Stimulated activated CD8-positive, alpha-beta memory T cell treated with anti-CD3 and anti-CD28 coated beads, Interleukin-7, amount 100 ng/mL, for 4 hours (primary cell): ENCODE data around the gene MOB3B.

Experiments used
- DNase-seq, 2 donors: peaks; one replicate each; pipeline ENCODE4 v3.0.0-alpha.2; 2020; ENCODE audit warnings: low read depth in 2 of 2

The MOB3B gene

DNA sequence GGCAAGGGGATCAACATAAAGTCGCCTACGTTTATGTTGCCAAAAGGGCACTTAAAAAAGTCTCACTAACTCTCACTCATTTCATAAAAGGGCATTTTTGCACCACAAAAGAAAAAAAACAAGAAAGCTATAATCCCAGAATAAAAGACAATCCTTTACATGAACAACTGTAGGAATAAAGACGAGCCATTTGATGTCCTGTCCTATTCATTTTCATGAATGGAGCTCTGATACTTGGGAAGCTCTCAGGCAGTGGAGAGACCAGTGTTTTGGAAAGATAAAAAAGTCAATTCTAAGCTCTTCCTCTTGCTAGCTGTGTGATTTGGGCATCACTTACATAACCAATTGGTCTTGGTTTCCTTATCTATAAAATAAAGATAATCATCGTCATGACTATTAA lies 137.2 kb downstream of the MOB3B start:
- no peak for DNase-seq

DNA sequence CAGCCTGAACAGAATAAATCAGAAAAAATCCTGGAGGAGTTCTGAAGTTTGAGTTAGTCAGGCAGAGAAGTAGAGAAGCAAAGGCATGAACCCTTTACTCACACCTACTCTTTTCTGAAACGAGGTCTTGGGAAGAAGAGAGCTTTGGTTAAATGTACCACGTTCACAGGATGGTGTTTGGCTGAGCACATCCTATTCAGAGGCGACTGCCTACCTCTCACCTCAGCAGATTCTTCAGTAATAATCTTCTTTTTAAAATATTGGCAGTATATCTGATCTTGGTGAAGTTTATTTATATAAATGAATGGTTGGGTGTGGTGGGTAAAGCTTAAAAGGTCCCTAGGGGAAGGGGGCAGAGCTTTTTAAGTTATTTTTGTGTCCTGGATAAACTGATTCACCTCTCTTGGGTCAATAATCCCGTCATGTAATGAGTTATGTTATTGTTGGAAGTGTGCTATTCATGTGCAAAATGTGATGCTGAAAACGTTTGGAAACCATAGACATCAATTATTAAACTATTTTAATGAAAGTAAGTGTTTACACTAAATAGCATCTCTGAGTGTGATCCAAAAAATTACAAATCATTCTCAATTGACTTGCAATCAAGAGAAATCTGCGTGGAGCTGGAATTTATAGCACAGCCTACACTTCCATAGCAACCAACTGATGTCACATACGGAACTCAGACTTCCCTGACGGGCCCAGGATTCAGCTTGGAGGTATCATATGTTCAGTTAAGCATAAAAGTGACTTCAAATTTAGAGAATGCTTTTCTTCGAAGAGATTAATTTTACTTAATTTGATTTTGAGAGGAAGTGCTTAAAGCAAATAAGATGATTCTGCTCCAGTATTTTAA lies 138.3 kb downstream of the MOB3B start:
- no peak for DNase-seq

DNA sequence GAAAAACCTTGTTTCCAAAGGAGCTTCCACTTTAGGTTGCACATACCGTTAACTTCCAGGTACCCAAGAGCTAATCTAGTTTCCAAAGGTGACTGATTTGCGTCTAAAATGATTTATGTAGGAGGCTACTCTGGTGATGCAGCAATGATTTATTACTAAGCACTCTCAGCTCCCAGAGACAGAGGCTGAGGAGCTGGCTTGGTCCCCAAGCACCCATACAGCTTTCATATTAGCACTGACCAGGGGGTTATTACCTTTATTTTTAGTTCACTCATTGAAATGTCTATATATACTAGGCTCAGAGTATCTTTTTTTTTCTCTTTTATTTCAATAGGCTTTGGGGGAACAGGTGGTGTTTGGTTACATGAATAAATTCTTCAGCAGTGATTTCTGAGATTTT lies 141.5 kb downstream of the MOB3B start:
- DNase-seq: no peak

DNA sequence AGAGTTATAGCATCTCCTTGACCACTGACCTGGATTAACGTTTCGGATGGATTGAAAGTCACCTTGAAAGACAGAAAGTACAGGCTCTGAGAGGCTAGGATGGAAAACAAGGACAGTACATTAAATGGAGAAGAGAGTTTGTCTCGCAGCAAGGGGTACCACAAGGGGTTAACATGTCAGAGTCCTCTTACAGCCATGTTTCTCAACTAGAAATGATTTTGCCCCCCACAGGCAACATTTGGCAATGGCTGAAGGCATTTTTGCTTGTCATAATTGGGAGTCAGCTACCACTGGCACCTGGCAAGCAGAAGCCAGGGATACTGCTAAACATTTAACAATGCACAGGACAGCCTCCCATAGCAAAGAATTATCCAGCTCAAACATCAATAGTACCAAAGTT lies 141.9 kb downstream of the MOB3B start:
- DNase-seq: no peak

DNA sequence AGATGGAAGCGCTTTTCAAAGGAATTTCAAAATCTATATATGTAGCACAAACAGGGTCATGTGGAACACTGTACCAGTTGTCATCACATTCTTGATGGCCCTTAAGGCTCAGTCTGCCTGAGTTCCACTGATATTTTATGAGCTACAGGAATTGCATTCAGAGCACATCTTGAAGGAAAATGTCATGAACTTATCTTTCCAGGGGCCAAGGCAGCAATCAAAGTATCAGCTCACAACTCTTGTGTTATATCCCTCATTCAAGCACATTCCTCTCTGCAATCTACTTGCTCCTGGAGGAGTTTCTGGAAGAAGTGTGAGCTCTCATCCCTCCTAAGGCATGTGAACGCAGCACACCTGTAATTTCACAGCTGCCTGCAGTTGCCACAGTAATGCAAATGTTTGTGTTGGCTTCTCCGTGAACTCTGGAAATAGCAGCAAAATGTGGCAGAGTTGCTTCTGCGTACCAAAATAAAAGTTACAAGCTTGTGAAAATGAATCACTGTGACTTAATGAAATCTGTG lies 143.0 kb downstream of the MOB3B start:
- no peak for DNase-seq

DNA sequence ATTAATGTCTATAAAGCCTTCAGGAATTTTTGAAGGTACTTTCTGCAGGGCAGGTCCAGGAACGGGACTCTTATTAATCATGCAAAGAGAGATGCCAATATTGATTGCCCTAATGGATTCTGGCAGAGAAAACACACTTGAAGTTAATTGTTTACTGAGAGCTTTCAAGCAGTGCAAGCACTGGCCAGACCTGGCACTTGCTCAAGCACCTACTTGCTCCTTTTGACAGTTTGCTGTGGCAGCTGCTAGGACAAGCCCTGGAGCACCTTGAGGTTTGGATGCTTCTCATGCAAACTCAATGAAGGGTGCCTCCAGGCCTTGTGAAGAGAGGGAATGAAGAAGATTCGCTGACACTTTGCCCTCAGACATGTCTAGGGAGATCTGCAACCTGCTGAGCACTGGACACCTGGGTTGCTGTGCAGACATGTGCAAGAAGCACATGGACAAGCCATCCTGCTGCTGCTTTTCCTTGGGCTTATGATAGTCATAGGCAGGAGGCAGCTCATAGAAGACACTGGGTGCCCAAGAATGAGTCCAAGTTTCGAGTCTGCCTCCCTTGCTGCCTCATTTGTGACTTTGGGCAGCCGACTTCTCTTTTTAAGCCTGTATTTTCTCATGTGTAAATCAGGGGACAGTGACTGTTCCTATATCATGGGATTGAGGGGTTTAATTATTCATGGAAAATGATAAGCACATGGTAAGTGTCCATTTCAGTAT lies 143.8 kb downstream of the MOB3B start:
- no peak for DNase-seq

DNA sequence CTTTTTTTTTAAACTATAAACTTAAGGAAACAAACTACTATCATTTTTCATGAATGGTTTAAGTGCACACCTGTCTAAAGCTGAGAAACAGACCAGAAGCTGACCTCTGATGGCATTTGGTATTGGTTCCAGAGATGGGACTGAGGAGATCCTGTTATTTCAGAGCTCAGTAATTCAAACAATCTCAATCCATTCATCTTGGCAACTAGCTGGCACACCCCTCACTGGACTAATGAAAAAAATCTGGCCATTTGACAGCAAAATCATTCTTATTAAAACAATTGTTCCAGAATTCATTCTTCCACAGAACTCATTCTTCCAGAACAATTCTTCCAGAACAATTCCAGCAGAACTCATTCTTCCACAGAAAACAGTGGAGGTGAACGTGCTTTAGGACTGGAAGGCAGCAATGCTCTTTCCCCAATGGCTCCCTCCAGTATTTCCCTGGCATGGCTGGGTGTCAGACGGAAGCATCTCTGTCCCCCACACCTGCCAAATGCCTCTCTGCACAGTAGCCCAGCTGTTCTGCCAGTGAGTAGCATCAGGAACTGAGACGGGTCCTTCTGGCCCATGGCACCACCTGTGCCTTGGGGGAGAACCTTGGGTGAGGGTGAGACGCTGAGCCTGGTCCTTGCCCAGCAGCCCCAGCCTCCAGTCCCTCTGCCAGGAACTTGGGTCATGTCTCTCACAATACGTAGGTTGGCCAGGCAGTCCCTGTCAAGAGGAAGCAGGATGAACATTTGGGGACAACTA lies 145.2 kb downstream of the MOB3B start:
- DNase-seq: no peak

DNA sequence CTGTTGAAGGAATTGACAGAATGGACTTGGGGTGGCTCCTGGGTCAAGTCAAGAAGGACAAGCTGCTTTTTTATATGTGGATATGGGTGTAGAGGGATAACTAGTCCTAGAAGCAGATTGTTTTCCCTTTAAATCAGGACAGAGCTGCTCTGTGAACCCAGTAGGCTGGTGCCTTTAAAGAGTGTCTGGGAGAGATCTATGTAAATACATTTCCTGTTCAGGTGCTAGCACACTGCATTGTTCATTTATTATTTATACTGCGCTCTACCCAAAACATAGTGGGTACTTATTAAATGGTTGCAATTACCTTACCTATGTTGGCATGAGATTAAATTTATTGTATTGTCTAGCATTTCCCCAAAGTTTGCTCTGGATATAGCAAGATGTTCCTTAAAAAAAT lies 146.1 kb downstream of the MOB3B start:
- DNase-seq: no peak

DNA sequence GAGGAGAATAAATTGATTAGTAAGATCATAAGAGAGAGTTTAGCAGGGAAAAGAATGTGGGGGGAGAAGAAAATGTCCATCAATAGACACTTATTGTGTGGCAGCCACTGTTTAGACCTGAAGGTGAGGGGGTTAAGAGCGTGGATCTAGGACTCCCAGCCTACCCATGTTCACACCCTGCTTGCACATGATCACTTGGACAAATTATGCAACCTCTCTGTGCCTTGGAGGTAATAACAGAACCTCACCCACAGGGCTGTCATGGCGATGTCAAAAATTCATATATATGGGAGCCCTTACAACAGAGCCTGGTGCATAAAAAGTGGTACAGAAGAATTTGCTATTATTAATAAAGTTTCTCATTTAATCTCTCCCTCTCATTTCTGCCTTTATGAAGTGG lies 146.6 kb downstream of the MOB3B start:
- DNase-seq: no peak

DNA sequence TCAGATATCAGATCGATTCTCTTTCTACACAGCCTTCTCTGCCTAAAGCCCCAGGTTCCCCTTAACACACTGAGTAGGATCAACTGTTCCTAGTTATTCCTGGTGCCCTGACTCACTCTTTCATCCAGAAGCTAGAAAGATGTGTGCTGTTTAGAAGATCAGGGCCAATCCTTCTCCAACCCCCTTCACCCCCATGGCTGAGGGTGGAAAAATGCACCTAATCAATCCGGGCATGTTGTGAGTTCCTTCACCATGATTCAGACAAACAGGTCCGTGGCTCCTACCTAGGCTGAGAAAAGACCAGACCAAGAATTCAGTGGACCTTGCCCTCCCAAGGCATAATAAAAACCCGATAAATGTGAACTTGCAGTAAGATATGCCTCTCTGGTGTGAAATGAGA lies 147.3 kb downstream of the MOB3B start:
- no peak for DNase-seq

DNA sequence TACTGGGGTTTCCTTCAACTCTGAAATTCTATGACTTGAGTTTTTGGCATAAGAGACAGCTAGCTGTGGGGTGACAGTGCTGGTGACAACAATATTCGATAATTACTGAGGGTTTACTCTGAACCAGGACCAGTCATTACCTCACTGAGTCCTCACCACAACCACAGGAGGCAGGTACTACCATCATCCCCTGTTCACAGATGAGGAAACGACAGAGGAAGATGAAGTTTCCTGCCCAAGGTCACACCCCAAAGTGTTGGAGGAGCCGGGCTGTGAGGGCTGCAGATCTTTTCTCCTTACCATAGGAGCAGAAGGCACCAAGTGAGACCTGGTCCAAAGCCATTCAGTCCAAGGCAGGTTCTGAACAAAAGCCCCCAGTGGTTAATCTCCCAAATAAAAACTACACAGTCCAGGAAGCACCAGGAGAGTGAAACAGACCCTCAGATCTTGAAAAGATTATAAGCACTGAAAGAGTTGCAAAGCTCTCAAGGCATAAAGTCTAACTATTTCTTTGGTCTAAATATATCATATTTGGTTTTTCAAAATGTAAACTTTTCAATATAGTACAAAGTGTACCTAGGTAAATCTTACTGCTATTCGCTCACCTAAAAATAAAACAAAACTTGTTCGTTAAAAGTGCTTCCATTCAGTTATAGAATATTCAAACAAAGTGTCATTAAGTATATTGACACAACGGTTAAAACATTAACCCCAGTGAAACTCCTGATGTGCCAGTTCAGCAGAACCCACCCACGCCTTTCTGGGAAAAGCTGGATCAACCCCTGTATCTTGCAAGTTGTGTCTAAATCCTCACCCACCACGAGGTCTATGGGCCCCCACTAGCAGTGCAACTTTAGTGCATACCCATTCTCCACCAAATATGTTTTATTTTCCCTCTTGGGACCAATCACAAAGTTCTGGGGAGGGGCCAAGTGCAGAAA lies 150.0 kb downstream of the MOB3B start:
- no peak for DNase-seq

DNA sequence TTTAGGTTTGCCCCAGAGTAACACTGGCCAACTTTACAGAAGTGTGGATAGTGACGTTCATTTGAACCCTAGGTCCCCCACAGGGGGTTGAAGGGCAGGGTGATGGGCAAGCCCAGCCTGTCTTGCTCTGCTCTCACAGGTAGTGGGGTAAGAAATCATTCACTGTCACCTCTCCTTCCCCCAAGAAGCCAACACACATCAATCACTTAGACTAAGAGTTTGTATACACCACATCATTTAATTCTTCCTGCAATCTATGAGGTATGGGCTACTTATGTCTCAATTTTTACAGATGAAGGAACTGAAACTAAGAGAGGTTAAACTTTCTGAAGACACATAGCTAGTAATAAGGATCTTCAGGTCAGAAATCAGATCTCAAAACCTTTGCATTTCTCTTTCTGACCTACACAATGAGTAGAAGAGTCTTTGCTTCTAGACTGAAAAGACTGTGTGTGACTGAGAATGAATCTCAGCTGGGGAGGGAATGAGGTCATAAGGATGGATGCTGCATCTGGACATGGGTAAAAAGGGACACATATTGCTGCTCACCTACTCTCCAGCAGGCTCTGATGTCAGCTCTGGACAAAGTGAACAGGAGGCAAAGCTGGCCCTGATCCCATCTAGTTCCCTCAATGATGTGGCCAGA lies 151.7 kb downstream of the MOB3B start:
- no peak for DNase-seq

DNA sequence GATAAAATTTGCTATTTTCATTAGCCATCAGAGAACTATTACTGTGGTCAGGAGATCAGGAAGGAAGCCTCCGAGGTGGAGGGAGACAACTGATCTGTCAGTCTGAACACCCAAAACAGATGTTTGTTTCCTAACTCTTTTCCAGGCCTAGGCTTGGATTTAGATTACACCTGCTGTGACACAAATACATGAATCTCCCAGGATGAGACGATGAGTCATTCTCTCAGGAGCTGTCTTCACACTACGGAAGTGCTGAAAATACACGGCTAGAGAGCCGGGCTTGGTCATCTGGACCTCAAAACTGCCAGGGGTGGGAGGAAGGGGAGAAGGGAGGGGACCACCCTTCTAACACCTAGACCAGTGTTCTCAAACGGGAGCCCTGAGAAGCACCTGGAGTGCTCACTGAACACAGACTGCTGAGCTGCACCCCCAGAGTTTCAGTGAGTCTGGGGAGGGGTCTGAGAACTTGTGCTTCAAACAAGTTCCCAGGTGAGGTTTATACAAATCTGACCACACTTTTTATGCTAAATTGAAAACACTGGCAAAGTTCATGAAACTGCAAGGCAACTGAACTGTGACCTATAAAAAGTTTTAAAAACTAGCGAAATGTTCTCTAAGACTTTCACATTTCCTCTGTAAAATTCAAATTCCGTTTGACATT lies 152.3 kb downstream of the MOB3B start:
- DNase-seq: no peak

DNA sequence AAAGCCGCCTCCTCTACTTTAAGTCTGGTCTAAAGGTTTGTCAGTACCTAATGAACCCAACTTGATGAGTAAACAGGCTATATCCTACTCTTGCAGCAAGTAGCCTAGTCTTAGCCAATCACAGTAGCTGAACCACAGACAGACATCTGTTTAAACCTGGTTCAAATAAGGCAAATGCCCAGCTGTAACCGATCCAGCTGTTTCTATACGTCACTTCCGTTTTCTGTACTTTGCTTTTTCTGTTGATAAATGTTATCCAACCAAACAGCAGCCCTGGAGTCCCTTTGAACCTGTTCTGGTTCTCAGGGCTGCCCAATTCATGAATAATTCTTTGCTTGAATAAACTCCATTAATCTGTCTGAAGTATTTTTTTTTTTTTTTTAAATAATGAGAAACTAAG lies 155.8 kb downstream of the MOB3B start:
- DNase-seq: no peak

DNA sequence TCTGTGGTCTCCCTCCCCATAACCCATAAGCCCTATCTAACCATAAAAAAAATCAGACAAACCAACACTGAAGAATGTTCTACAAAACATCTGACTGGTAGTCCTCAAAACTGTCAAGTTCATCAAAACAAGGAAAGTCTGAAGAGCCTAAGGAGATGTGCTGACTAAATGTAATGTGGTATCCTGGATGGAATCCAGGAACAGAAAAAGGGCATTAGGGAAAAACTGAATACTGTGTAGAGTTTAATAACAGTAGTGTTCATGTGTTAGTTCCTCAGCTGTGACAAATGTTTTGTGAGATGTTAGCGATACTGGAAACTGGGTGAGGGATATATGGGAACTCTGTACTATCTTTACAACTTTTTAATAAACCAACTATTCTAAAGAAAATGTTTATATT lies 157.0 kb downstream of the MOB3B start:
- no peak for DNase-seq

DNA sequence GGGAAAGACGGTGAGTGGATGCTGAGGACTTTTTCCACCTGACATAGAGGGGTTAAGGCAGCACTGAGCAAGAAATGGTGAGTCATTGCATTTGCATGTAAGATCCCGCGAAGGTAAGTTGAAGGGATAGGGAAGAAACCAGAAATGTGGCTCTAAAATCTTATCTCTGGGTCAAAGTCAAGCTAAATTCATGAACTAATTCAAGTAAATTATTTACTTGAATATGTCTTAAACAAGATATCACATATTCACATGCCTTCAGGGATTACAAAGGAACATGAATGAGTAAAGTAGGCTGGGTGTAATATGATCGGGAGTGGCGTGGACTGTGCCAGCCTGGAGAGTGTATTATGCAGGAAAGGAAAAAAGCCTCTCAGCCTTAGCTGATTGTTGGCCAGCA lies 158.2 kb downstream of the MOB3B start:
- no peak for DNase-seq

DNA sequence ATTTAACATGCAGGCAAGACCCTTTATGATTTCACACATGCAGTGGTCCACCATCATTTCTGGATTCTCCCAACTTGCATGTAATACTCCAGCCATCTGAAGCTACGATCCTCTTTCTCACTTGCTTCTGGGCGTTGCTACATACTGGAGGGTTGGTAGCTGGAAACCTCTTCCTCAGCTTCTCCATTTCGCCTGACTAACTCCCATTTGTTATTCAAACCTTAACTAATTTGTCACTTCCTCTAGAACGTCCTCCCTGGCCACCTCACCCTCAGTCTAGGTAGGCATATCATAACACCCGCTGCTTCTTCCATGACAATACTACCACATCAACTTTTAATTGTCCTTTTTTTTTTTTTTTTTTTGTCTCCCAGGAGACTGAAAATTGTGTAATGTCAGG lies 160.0 kb downstream of the MOB3B start:
- no peak for DNase-seq

DNA sequence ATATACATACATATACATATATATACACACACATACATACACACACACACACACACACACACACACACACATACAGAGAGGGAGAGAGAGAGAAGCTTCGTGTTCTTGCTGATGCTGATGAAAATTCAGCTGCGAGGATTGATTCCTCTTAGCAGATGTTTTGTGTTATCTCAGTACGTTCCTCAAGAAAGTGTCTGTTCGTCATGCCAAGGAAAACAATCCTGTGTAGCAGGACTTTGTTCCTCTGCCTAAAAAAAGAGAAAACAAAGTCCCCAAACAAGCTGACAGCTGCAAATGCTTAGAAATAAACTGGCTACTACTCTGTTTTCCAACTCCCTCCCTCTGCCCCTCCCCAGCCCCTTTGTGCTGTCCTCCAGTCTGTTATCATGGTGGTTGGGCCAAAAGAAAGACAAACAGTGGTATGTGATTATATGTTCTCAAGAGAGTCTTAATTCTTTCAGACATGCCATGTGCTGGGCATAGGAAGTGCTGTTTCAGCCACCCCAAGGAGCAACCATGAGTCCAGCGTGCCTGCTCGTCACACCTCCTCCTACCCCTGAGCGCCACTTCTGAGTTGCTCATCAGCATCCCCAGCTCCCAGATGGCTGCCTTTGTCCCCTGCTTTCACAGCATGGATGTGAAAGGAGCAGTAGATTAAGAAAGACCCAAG lies 161.2 kb downstream of the MOB3B start:
- no peak for DNase-seq

DNA sequence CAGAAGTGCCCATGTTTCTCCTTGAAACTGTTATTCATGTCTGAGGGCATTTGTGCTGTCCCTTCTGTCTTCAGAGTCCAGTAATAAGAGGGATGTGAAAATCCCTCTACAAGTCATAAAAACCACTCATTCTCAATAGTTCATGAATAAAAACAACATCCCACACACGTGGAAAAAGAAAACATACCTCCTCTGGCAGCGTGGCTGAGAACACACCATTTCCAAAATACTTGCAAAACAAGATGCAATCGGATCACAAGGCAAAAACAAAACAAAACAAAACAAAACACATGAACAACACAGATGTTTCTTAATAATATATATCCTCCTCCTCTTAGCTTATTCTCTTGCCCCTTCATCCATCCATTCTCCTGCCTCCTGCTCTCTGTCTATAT lies 161.7 kb downstream of the MOB3B start:
- DNase-seq: no peak
